HT-29 (cell line): ENCODE measurements around the gene MTA1. TPM values are rescaled to one million over a fixed set of nuclear protein-coding genes. Genes with fewer than 3 reads are reported as not detected.

Experiments used
- DNase-seq: peaks from one replicate; pipeline ENCODE4 v3.0.0-alpha.2; 2015; ENCODE audit warnings: low spot score
- total RNA-seq: library from RNA; depleted of rRNA; stranded (reverse); fragments of >200 nt; shearing (Covaris generic); gene quantifications from 2 replicates; pipeline ENCODE4 v1.2.3, GENCODE V29; 2014

Gene MTA1
- total RNA-seq, 1 experiment from 2014 or later, result 136 TPM

- peak; percentile 84 for DNase-seq
Observed at GRCh38 chr14:105485739-105486162, 66.1 kb downstream of the MTA1 start.

DNA sequence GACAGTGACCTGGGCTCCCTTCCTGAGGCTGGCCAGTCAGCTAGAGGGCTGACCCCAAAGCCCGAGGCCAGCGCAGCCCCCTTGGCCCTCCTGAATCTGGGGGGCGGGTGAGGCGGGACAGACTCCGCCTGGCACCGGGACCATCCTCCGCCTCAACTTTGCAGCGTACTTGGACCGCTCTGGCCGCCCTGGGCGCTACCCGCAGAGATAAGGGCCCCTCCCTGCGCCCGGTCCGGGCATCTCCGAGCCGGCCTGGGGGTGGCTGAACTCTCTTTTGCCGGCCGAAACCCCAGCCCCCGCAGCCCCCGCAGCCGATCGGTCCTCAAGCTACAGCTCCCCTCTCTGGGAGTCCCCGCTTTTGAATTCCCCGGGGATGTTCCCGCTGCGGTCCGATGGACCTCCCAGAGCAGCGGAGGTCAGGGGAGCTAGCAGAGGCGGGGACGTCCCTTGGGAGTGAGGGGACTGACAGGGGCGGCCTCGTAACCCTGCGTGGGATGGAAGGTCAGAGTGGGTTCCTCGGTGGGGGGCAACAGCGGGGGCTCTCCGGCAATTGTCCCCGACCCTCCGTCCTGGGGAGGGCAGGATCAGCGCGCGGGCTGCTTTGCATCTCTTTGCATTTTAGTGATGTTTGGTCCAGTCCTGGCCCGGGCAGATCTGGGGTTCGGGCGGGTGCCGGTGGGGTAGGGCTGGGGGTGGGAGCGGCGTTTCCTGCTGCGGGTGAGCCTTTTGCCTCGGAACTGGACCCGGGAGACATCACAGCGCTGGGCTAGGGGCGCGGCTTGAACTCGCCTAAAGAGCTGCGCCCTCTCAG is 66.7 kb downstream of the MTA1 start, which contains the start of gene CRIP1:
Gene CRIP1 (plus strand): TSS at position 724 of the 811 bp plus-strand sequence. CDS start 374 bp downstream, outside the sequence.
- peak; percentile 39 for DNase-seq

- DNase-seq, result peak; percentile 56
Observed at GRCh38 chr14:105486974-105487448, 67.4 kb downstream of the MTA1 start.

GRCh38 chr14:105487449-105487985 is 67.9 kb downstream of the MTA1 start:
- DNase-seq, result peak; percentile 51

GRCh38 chr14:105487986-105488777 is 68.6 kb downstream of the MTA1 start:
- peak; percentile 68 for DNase-seq

GRCh38 chr14:105488781-105489541 is 69.3 kb downstream of the MTA1 start:
- DNase-seq, result no peak

- DNase-seq, result peak; percentile 82
Observed at GRCh38 chr14:105489542-105490266, 70.1 kb downstream of the MTA1 start.

DNA sequence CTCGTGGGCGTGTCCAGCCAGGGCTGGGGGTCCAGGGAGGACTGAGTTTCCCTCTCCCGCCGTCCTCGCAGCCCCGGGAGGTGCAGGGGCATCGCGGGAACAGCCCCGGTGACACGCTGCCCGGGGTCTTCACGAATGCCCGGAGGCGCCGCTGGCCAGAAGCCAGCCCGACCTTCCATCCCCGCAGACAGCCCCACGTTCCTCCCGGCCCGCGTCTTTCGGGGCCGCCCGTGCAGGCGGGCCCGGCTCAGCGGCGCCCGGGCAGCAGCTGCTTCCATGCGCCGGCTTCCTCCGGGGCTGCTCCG is 70.6 kb downstream of the MTA1 start:
- peak; percentile 40 for DNase-seq

DNA sequence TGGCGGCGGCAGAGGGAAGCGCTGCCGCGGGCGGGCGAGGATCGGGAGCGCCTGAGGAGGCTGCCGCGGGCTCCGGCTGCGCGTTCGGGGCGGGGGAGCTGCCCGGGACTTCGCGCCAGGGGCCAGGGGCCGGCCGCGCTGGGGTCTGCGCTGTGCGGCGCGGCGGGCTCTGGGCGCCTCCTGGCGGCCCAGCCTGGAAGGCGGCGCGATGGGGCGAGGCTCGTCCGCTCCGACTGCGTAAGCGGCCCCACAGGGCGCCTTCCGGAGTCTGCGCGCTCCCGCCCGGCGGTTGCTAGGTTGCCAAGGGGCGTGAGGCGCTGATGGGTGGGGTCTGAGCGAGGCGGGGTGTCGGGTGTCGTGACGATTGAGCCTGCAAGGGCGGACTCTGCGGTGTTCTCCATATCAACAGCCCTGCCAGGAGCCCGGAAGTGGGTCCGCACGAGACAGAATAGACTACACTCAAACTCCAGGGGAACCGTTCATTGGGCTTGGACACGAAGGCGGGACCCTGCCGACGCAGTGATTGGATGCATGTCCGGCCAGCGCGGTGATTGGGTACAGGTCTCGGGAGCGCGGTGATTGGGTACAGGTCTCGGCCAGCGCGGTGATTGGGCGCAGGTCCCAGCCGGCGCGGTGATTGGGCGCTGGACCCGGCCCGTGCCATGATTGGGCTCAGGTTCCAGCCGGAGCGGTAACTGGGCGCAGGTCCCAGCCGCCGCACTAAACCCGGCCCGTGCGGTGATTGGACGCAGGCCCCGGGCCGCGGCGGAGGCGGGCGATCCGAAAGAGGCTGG is 71.1 kb downstream of the MTA1 start, which contains the start of gene TEDC1:
Gene TEDC1 (plus strand): TSS at position 675 of the 794 bp plus-strand sequence. CDS start 130 bp downstream, outside the sequence.
- DNase-seq, result peak; percentile 96

DNA sequence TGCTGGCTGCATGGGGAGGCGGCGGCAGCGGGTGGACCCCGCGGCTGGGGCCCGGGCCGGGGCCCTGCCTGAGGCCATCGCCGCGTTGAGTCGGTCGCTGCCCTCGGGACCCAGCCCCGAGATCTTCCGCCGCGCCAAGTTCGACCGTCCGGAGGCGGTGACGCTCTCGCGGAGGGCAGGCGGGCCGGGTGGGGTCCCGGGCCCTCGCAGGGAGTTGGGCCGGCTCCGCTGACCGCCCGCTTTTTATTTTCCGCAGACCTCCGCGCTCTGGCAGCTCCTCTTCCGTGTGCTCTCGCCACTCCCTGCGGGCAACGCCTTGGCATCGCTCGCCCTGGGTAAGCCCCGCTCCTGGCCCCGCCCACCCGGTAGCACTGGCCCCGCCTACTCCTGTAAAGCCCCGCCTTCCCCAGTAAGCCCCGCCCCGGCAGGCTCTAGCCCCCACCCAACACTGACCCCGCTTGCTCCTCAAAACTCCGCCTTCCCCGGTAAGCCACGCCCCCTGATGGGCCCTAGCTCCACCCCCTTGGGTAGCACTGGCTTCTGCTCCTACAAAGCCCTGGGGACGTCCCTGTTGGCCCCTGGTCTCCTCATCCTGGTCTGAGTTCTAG is 71.8 kb downstream of the MTA1 start:
- DNase-seq, result peak; percentile 74

DNA sequence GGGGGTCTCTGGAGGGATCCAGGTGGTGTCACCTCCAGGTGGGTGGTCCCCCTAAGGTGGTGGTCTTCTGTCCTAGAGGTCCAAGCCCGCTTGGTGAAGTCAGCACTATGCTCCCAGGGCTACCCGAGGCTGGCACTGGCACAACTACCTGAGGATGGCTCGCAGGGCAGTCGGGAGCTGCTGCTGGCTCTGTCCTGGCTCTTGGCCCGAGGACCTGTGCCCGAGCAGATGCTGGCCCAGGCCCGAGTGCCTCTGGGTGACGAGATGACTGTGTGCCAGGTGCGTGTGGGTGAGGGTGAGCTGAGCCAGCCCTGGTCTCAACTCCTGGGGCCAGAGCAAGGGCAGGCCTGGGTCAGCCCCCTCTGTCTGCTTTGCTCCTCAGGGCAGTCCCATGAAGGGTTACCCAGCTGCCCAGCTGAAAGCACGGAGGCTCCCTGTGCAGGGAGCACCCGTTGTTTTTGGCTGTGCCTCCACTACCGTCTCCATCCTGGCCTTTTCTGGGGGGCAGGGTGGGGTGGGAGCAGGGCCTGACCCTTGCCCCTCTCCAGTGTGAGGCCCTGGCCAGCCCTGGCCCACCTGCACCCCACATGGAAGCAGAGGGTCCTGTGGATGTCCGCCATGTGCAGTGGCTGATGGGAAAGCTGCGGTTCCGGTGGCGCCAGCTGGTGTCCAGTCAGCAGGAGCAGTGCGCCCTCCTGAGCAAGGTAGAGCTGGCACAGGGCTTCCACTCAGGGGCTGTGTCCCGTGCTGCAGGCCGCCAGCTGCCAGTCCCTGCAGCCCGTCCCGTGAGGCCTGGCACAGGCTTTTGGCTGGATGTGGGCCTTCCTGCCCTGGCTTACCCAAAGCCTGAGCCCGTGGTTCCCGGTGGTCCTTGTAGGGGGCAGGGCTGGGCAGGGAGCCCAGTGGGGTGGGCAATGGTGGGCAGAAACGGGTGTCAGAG is 72.7 kb downstream of the MTA1 start:
- no peak for DNase-seq

GRCh38 chr14:105492971-105493871 is 73.6 kb downstream of the MTA1 start:
- no peak for DNase-seq

DNA sequence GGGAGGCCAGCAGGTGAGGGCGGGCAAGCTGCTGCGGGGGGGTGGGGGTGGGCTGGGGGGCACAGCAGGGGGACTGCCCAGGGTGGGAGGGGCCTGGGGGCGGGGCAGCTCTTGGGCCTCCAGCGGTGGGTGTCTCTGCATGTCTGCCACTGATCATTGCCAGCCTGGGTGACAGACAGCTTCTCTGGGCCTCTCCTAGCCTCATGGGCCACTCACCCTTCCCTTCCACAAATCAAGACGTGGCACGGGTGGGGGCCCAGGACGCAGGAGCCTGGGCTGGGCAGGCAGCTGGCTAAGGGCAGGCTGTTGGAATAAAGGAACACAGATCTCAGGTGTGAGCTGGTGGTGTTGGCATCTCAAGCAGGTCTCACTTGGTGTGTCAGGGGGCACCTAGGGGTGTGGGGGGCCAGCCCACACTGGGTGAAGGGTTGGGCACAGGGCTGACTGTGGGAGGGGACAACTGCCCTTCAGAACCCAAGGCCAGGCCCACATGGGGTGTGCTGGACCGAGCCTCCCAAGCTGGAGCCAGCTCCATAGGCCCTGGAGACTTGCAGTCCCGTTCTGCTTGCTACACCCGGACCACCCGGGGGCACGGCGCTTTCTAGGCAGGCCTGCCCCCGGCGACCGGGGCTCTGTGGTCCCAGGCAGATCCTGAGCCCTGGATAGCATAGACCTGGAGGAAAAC is 74.4 kb downstream of the MTA1 start:
- DNase-seq, result no peak

DNA sequence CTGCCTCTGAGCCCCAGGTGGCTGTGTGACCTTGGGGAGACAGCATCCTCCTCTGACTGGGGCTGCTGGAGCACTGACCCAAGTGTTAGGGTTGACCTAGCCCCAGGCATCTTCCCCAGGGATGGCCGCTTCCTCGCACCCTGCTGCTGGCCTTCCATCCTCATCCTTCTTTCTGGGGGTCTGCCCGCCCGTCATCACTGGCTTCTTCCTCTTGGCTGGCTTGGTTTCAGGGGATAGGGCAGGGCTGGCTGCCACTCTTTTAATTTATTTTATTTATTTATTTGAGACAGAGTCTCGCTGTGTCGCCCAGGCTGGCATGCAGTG is 74.9 kb downstream of the MTA1 start:
- DNase-seq, result no peak

- no peak for DNase-seq
Observed at GRCh38 chr14:105495101-105495989, 75.7 kb downstream of the MTA1 start.
